Effector memory CD4-positive, alpha-beta T cell (primary cell): ENCODE results near the gene SETDB1.
A peak's percentile ranks its signal among the peaks of the same experiment; 100 is the strongest.

Experiments
- DNase-seq, 3 donors: peaks; one replicate each; pipeline ENCODE4 v3.0.0-alpha.2; 2020
- H3K27ac ChIP-seq: 2 replicates; pipeline ENCODE4 v1.7.0; 2013; ENCODE audit warnings: mild to moderate bottlenecking, low read length, moderate library complexity; ENCODE audit not compliant: insufficient read depth, poor library complexity, severe bottlenecking
- H3K27me3 ChIP-seq: replicated peaks from 2 replicates; pipeline ENCODE4 v1.7.0; 2013; ENCODE audit warnings: mild to moderate bottlenecking, low read length; ENCODE audit not compliant: insufficient read depth, control insufficient read depth, poor library complexity, severe bottlenecking
- H3K36me3 ChIP-seq: 2 replicates; pipeline ENCODE4 v1.7.0; 2013; ENCODE audit warnings: mild to moderate bottlenecking, low read length, moderate library complexity; ENCODE audit not compliant: control insufficient read depth, insufficient read depth
- H3K4me1 ChIP-seq: 2 replicates; pipeline ENCODE4 v1.7.0; 2013; ENCODE audit warnings: low read length, mild to moderate bottlenecking; ENCODE audit not compliant: control insufficient read depth, insufficient read depth, poor library complexity, severe bottlenecking
- H3K4me3 ChIP-seq: 2 replicates; pipeline ENCODE4 v1.7.0; 2013; ENCODE audit warnings: low read length, low read depth, mild to moderate bottlenecking; ENCODE audit not compliant: insufficient read depth, poor library complexity, severe bottlenecking
- H3K9me3 ChIP-seq: 2 replicates; pipeline ENCODE4 v1.7.0; 2013; ENCODE audit warnings: mild to moderate bottlenecking, low read length, moderate library complexity; ENCODE audit not compliant: control insufficient read depth

Gene SETDB1

DNA sequence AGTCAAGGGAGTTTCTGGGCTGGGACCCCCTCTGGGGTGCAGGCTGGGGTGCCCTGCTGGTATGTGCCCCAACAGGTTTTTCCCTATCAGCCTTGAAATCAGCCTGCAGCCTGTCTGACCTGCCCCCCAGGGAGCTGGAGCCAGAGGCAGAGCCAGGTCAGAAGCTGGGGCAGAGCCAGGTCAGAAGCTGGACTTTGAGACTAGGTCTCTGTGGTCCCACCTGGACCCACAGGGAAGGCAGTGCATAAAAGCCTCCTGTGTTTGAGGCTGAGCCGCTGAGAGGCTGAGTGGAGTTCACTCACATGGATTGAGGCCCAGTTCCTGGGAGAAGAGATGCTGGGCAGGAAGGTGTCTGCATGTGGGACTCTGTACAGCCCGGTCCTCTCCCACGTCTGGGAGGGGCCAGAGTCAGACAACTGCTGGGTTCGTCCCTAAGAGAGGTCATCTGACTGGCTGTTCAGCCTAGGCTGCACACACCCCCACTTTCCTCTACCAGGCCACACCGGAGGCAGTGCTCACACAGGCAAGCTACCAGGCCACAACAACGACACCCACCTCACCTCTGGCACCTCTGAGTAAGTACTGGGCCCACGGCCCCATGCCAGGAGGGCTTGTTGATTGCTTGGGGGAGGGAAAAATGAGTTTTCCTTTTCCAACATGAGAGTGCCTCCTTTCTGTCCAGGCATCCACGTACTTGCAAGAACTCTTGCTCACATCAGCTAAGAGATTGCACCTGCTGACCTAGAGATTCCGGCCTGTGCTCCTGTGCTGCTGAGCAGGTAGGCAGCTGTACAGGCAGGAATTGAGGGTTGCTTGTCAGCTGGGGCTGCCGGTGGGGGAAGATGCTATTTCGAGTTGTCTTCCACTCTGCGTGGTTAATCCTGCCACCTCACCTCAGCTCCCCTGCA, 55.9 kb downstream of the SETDB1 start, which contains the start of gene ANXA9:
Gene ANXA9 (plus strand): TSS at position 488 of the 908 bp plus-strand sequence. CDS start 814 bp downstream, outside the sequence.
- Histone ChIP-seq H3K36me3 (no peaks in the 10 kb centered on the region), H3K27ac (no peak within 1 kb of the TSS), H3K9me3 (no peaks in the 10 kb centered on the region), H3K4me1 (peaks cover 12% of the 10 kb centered on the region), H3K4me3 (no peak within 1 kb of the TSS), H3K27me3 (no peaks in the 10 kb centered on the region)
- DNase-seq: no peak

GRCh38 chr1:150985179-150985825, 59.1 kb downstream of the SETDB1 start:
- Histone ChIP-seq H3K36me3 (no peaks in the 10 kb centered on the region), H3K27ac (no peak overlapping the region), H3K9me3 (no peaks in the 10 kb centered on the region), H3K4me1 (no peaks in the 10 kb centered on the region), H3K4me3 (no peak overlapping the region), H3K27me3 (no peaks in the 10 kb centered on the region)
- DNase-seq: no peak

DNA sequence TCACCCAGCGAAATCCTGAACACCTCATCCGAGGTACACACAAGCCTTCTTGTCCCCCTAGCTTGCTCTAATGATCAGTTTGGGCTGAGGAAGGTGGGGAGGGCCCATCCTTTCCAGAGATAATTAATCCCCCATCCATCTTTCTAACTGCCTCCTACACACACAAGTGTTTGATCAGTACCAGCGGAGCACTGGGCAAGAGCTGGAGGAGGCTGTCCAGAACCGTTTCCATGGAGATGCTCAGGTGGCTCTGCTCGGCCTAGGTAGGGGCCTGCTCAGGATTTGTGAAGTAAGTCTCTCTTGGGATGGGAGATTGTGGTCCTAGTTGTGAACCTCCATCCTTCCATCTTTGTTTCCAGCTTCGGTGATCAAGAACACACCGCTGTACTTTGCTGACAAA, 61.8 kb downstream of the SETDB1 start:
- H3K4me3 ChIP-seq: no peak overlapping the region
- no peaks in the 10 kb centered on the region for H3K9me3 ChIP-seq
- H3K27ac ChIP-seq: no peak overlapping the region
- H3K4me1 ChIP-seq: no peaks in the 10 kb centered on the region
- DNase-seq: no peak
- no peaks in the 10 kb centered on the region for H3K27me3 ChIP-seq
- no peaks in the 10 kb centered on the region for H3K36me3 ChIP-seq

GRCh38 chr1:150992626-150993025, 66.5 kb downstream of the SETDB1 start:
- Histone ChIP-seq H3K36me3 (peaks cover 13% of the 10 kb centered on the region), H3K4me1 (no peaks in the 10 kb centered on the region), H3K4me3 (no peak overlapping the region), H3K27ac (no peak overlapping the region), H3K27me3 (no peaks in the 10 kb centered on the region), H3K9me3 (no peaks in the 10 kb centered on the region)
- no peak for DNase-seq

- Histone ChIP-seq H3K27me3 (no peaks in the 10 kb centered on the region), H3K4me1 (no peaks in the 10 kb centered on the region), H3K4me3 (no peak overlapping the region), H3K27ac (no peak overlapping the region), H3K36me3 (peaks cover 28% of the 10 kb centered on the region), H3K9me3 (no peaks in the 10 kb centered on the region)
- no peak for DNase-seq
Measured at GRCh38 chr1:150994248-150994647, 68.1 kb downstream of the SETDB1 start.

GRCh38 chr1:150995460-150995859, 69.3 kb downstream of the SETDB1 start:
- no peak overlapping the region for H3K27ac ChIP-seq
- H3K36me3 ChIP-seq: peaks cover 33% of the 10 kb centered on the region
- H3K9me3 ChIP-seq: no peaks in the 10 kb centered on the region
- H3K4me1 ChIP-seq: no peaks in the 10 kb centered on the region
- H3K4me3 ChIP-seq: no peak overlapping the region
- H3K27me3 ChIP-seq: no peaks in the 10 kb centered on the region
- DNase-seq: no peak

DNA sequence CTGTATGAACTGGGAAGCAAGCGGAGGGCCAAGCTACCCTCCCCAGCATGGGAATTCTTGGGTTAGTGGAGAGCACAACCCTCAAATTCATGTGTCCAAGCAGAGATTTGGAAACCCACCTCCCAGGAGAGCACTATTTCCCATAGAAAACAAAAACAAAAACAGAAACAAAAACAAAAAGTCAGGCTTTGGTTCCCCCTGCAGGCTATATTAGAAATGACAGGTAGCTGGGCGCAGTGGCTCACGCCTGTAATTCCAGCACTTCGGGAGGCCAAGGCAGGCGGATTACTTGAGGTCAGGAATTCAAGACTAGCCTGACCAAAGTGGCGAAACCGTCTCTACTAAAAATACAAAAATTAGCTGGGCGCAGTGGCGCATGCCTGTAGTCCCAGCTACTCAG, 69.7 kb downstream of the SETDB1 start:
- H3K27ac ChIP-seq: no peak overlapping the region
- H3K36me3 ChIP-seq: peaks cover 37% of the 10 kb centered on the region
- no peak overlapping the region for H3K4me3 ChIP-seq
- no peaks in the 10 kb centered on the region for H3K9me3 ChIP-seq
- H3K4me1 ChIP-seq: no peaks in the 10 kb centered on the region
- DNase-seq: peak in 1 of 3 donors; percentile 18
- H3K27me3 ChIP-seq: no peaks in the 10 kb centered on the region

DNA sequence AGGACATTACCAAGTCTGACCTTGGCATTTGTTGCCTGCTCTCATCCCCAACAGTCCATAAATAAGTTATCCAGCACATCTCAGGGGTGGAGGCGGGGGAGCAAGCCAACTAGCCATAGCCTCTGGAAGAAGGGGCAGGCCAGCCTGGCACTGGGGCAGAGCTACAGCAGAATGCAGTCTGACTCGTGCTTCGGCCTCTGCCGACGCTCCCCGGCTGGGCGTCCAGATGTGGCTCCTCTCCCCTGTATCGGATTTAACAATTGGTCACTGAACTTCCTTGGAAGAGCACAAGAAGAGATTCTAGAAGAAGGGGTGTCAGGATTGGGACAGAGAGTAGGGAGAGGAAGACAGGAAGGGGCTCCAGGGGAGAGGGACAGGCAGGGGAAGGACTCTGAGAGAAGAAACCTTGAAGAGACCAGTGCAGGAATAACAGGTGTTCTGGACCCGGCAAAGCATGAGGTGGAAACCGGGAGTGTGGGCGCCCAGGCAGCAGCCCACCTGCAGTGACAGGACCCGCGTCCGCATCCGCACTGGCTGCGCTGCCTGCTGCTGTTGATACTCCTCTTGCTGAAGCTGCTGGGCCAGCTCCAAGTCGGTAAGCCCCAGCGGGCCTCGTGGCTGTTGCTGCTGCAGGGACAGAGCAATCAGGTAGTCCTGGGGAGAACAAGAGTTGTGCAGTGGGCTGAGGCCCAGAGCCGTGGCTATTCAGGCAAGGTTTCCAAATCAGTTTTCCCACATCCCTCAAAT, 71.1 kb downstream of the SETDB1 start:
- Histone ChIP-seq H3K36me3 (peaks cover 43% of the 10 kb centered on the region), H3K4me3 (no peak overlapping the region), H3K4me1 (peaks cover 4% of the 10 kb centered on the region)

GRCh38 chr1:150997949-150998348, 71.8 kb downstream of the SETDB1 start:
- Histone ChIP-seq H3K4me3 (no peak overlapping the region), H3K4me1 (peaks cover 10% of the 10 kb centered on the region), H3K27me3 (no peaks in the 10 kb centered on the region), H3K27ac (no peak overlapping the region), H3K9me3 (no peaks in the 10 kb centered on the region), H3K36me3 (peaks cover 45% of the 10 kb centered on the region)
- DNase-seq: no peak

More for the DNA sequence above, 71.1 kb downstream of the SETDB1 start:
- H3K27me3 ChIP-seq: no peaks in the 10 kb centered on the region
- H3K27ac ChIP-seq: no peak overlapping the region
- no peak for DNase-seq
- no peaks in the 10 kb centered on the region for H3K9me3 ChIP-seq
